Cerebellar nuclear complex (tissue), 1 donor: ENCODE data around the gene IKZF3.
"Not testable (repeated sequence)": the region's sequence is repeated elsewhere in the genome, so short reads cannot be mapped to it uniquely, and the experiment has no call there.

Source experiments
- DNase-seq, 2 experiments: peaks; one replicate each; lab custom pipeline; 2025; lab: John Stamatoyannopoulos, UW

IKZF3 gene

DNA sequence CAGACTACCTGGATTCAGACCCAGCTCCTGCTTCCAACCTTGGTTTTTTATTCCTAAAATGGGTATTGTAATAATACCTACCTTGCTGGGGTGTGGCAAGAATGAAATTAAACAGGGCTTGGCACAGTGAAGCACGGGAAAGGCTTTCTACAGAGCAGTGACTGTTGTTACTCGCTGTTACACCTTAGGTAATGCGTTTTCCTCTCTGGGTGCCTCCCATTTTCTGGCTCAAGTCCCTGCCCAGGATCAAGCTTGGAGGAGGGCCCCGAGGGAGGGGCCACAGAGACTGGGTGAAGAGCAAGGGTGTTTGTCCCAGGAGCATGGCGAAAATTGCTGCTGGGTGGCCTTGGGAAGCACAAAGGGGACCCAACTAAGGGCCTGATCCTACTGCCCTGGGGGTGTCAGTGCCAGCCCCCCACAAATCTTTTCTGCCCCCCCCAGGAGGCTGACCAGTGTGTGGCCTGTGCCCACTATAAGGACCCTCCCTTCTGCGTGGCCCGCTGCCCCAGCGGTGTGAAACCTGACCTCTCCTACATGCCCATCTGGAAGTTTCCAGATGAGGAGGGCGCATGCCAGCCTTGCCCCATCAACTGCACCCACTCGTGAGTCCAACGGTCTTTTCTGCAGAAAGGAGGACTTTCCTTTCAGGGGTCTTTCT lies 147.1 kb downstream of the IKZF3 start:
- no peak for DNase-seq

GRCh38 chr17:39716073-39716818 lies 147.9 kb downstream of the IKZF3 start:
- DNase-seq, result no peak

- DNase-seq, result no peak
Observed at GRCh38 chr17:39715375-39716072, 148.6 kb downstream of the IKZF3 start.

GRCh38 chr17:39714234-39714633 lies 149.9 kb downstream of the IKZF3 start:
- no peak for DNase-seq

GRCh38 chr17:39711851-39712250 lies 152.3 kb downstream of the IKZF3 start:
- DNase-seq, result no peak

DNA sequence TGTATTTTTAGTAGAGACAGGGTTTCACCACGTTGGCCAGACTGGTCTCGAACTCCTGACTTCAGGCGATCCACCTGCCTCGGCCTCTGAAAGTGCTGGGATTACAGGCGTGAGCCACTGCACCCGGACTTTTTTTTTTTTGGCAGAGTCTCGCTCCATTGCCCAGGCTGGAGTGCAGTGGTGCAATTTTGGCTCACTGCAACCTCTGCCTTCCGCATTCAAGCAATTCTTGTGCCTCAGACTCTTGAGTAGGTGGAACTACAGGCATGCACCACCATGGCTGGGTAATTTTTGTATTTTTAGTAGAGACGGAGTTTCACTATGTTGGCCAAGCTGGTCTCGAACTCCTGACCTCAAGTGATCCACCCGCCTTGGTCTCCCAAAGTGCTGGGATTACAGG lies 153.0 kb downstream of the IKZF3 start:
- DNase-seq, result not testable (repeated sequence)

- DNase-seq, result no peak
Observed at GRCh38 chr17:39709998-39710964, 153.8 kb downstream of the IKZF3 start.

DNA sequence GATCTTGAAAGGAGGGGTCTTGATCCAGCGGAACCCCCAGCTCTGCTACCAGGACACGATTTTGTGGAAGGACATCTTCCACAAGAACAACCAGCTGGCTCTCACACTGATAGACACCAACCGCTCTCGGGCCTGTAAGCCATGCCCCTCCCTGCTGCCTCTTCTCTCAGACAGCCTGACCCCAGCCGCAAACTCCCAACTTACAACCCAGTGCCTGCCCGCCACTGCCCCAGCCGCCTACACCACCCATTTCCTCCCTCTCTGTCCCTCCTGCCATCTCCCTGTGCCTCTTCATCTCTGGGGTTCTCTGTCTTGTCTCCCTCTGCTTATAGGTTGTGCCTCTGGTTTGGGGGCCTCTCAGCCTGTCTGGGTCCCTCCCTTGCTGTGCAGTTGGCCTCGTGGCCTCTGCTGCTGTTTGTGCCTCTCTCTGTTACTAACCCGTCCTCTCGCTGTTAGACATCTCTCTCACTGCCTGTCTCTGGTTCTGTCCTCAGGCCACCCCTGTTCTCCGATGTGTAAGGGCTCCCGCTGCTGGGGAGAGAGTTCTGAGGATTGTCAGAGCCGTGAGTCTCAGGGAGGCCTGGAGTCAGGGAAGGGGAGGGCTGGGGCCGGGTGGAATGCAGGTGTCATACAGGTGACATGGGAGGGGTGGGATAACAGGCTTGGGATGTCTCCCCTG lies 154.7 kb downstream of the IKZF3 start:
- DNase-seq, result no peak
